Measurements from ENCODE around the gene TMPRSS11E. TPM values are rescaled to one million over a fixed set of nuclear protein-coding genes. Genes with fewer than 3 reads are reported as not detected.

Gene TMPRSS11E
- total RNA-seq, 1 experiment from 2014 or later = 2.3 TPM

GRCh38 chr4:68535974-68536373 is 88.7 kb downstream of the TMPRSS11E start:
- Mint-ChIP-seq H3K27me3 (ENCODE audit: low read depth) (no peaks in the 10 kb centered on the region), H3K36me3 (ENCODE audit: insufficient read depth in 1 of 3, low read depth in 3 of 3) (no peaks in the 10 kb centered on the region), H3K4me3 (no peak overlapping the region), H3K9me3 (no peaks in the 10 kb centered on the region), H3K4me1 (no peaks in the 10 kb centered on the region), H3K27ac (no peak overlapping the region)
- H2BK15ac ChIP-seq (ENCODE audit: low read depth, low read length) = no peak overlapping the region
- H3K9ac ChIP-seq (ENCODE audit: extremely low read depth, insufficient read length, low read length) = no peak overlapping the region
- WGBS (ENCODE audit: extremely low coverage, insufficient read length, low lambda C conversion rate) = no CpG with 5 or more reads among the region's 6 CpGs
- H3K23me2 ChIP-seq (ENCODE audit: insufficient read length, low read depth, low read length, poor library complexity, severe bottlenecking) = no peaks in the 10 kb centered on the region
- no peak overlapping the region for H3K23ac ChIP-seq (ENCODE audit: insufficient read length, low read depth, low read length)
- no peak overlapping the region for H2BK5ac ChIP-seq (ENCODE audit: insufficient read length, low read length)
- H3K18ac ChIP-seq (ENCODE audit: insufficient read length, low read depth, low read length) = no peak overlapping the region
- H3K4me1 ChIP-seq (ENCODE audit: insufficient read depth, low read length) = no peaks in the 10 kb centered on the region
- no peak overlapping the region for H2AFZ ChIP-seq (ENCODE audit: low read length)
- DNase-seq = no peak
- no peaks in the 10 kb centered on the region for H3K79me1 ChIP-seq (ENCODE audit: insufficient read depth, low read depth, low read length, poor library complexity, severe bottlenecking)
- H4K91ac ChIP-seq (ENCODE audit: insufficient read length, low read depth, low read length) = no peak overlapping the region
- no peak for TF ChIP-seq CTCF (conservative IDR thresholded peaks at IDR 0.05)
- H4K8ac ChIP-seq (replicated peaks; ENCODE audit: insufficient read length, low read depth, low read length) = no peak overlapping the region
- no peak overlapping the region for H4K5ac ChIP-seq (ENCODE audit: insufficient read length, low read depth, low read length)
- H2BK20ac ChIP-seq (ENCODE audit: low read depth, low read length, poor library complexity, severe bottlenecking) = no peak overlapping the region
- H3K4ac ChIP-seq (ENCODE audit: low read depth, low read length) = no peak overlapping the region
- H3K27me3 ChIP-seq (ENCODE audit: insufficient read depth, low read length) = no peaks in the 10 kb centered on the region
- H3K9me3 ChIP-seq (ENCODE audit: control insufficient read depth, low read depth, low read length) = no peaks in the 10 kb centered on the region
- H3K27ac ChIP-seq (ENCODE audit: insufficient read length, low read depth, low read length) = no peak overlapping the region
- H3K14ac ChIP-seq (ENCODE audit: insufficient read depth, low read length) = no peak overlapping the region
- H3T11ph ChIP-seq (ENCODE audit: low read length) = no peak overlapping the region
- no peaks in the 10 kb centered on the region for H3K79me2 ChIP-seq (ENCODE audit: insufficient read depth, low read length)
- no peak overlapping the region for H3K4me2 ChIP-seq (ENCODE audit: insufficient read depth, insufficient read length, low read length)
- no peak overlapping the region for H2BK12ac ChIP-seq (ENCODE audit: insufficient read length, low read depth, low read length)
- H3K56ac ChIP-seq (ENCODE audit: insufficient read length, low read depth, low read length) = no peak overlapping the region
- H2AK5ac ChIP-seq (ENCODE audit: insufficient read length, low read length) = no peak overlapping the region
- no peak overlapping the region for H2BK120ac ChIP-seq (ENCODE audit: low read depth, low read length, poor library complexity, severe bottlenecking)
- no peaks in the 10 kb centered on the region for H4K20me1 ChIP-seq (ENCODE audit: control insufficient read depth, insufficient read depth, insufficient read length)

Measured in H9 (cell line).